T-helper 2 cell (primary cell): ENCODE data around the gene SFSWAP.
"Not testable (repeated sequence)": the region's sequence is repeated elsewhere in the genome, so short reads cannot be mapped to it uniquely, and the experiment has no call there.

Experiments used
- DNase-seq, 5 experiments: peaks; one replicate each; pipeline versions ENCODE4 v3.0.0 to v3.0.0-alpha.2; 2012 to 2022
- total RNA-seq, 2 donors: gene quantifications; one replicate each; lab custom pipeline; 2026; lab: John Stamatoyannopoulos, UW

The SFSWAP gene
- 113 to 134 reads per million in 2 donors for total RNA-seq

DNA sequence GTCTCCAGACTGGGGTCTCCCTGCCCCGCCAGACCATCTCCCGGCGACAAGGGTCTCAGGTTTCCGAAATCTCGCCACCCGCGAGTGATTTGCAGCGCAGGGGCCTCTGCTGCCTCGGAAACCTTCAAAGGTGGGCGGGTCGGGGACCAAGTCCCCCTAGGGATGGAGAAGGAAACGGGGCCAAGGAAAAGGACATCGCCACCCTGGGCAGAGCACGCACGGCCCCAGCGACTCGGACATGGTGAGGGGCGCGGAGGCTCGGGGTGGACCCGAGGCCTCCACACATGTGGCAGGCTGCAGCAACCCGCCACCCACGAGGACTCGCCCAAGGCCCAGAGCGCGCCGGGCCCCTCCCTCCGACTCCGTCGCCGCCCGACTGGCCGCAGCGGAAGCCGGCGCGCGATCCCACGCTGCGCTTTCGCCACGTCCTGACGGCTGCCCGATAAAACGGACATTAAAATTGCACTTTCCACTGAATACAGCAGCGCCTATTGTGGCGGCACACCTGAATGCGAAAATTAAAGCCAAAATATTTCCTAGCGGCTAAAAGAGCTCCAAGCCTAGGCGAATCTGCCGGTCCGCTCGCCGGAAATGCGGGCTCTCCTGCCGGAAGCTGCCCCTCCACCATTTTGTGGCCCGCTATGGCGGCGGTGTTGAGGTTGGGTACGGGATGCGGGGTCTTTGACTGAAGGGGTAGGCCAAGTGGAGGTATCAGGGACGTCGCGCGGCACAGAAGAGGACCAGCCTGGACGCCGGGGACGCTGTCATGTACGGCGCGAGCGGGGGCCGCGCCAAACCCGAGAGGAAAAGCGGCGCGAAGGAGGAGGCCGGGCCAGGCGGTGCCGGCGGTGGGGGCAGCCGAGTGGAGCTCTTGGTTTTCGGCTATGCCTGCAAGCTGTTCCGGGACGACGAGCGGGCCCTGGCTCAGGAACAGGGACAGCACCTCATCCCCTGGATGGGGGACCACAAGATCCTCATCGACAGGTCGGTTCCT, at the start of gene SFSWAP:
Gene SFSWAP (plus strand): TSS at position 627 of the 994 bp plus-strand sequence. CDS start 140 bp downstream, at position 767.
- DNase-seq = peak; percentile 43 to 83 (median 67)

- not testable (repeated sequence) for DNase-seq
These were observed 49.5 kb upstream of the SFSWAP start for GRCh38 chr12:131661170-131661985.

DNA sequence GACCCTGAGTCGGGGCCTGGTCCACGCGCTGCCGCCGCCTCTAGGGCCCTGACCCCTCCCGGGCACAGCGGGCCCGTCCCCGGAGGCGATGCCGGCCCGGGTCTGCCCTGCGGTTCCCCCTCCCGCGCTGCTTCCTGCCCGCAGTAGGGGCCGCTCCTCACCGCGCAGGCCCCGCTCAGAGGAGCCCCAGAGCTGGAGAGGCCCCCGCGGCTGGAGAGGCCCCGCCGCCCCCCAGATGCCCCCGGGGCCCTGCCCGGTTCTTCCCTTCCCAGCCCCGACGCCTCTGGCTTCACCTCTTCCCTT, 49.0 kb upstream of the SFSWAP start:
- not testable (repeated sequence) for DNase-seq

GRCh38 chr12:131662346-131662745, 48.5 kb upstream of the SFSWAP start:
- not testable (repeated sequence) for DNase-seq

DNA sequence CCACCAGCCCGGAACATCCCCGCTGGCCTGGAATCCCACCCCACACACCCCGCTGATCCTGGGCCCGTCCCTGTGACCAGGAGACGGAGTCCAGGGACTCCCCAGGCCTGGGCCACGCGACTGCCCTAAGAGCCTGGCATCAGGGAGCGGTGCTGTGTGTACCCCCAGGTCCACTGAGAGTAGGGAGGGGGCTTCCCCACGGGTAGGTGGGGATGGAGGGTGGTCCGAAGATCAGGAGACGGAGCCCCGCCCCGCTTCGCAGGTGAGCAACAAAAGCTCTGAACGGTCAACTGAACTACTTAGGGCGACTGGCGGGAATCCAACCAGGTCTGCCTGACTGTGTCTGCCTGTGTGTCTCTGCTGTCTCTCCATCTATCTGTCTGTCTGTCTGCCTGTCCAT, 45.2 kb upstream of the SFSWAP start:
- not testable (repeated sequence) for DNase-seq

GRCh38 chr12:131666486-131666885, 44.4 kb upstream of the SFSWAP start:
- not testable (repeated sequence) for DNase-seq

DNA sequence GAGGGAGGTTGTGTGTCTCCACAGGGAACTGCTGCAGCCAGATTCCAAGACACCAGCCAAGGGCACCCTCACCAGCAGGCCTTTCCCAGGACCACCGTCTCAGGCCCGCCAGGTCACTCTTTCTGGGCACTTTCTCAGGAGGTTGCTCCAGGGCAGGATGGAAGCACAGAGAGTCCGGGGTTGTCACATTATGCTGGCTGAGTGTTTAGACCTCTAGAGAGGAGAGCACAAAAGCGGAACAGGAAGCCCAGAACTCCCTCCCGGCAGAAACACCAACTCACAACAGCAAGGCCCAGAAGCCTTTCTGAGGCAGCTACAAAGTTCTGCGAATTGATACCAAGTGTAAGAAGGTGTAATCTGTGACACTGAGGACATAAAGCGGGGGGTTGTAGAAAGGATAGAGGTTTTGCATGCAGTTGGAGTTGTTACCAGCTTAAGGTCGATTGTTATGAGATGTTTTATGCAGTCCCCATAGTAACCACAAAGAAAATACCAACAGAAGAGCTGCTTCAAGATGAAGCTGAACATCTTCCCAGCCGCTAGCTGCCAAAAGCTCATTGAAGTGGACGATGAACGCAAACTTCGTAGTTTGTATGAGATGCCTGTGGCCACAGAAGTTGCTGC, 43.8 kb upstream of the SFSWAP start:
- not testable (repeated sequence) for DNase-seq

GRCh38 chr12:131671276-131671675, 39.6 kb upstream of the SFSWAP start:
- no peak for DNase-seq

DNA sequence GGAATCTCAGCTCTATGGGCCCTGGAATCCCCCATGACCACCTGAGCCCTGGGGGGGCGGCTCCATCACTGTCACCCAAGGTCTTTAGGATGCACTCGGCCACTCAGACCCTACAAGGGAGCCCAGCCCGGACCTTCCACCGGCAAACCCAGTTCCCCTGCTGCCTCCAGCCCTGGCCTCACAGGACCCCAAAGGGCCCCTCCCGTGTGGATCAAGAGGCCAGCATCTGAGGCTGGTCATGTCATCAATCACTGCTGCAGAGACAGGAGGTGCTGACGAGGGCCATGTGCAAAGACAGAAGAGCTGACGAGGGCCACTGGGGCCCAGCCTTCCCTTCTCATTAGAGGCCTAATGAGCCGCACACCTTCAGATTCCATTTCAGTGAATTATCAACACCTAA, 39.0 kb upstream of the SFSWAP start:
- DNase-seq = no peak

GRCh38 chr12:131672311-131672940, 38.5 kb upstream of the SFSWAP start:
- DNase-seq = no peak

DNA sequence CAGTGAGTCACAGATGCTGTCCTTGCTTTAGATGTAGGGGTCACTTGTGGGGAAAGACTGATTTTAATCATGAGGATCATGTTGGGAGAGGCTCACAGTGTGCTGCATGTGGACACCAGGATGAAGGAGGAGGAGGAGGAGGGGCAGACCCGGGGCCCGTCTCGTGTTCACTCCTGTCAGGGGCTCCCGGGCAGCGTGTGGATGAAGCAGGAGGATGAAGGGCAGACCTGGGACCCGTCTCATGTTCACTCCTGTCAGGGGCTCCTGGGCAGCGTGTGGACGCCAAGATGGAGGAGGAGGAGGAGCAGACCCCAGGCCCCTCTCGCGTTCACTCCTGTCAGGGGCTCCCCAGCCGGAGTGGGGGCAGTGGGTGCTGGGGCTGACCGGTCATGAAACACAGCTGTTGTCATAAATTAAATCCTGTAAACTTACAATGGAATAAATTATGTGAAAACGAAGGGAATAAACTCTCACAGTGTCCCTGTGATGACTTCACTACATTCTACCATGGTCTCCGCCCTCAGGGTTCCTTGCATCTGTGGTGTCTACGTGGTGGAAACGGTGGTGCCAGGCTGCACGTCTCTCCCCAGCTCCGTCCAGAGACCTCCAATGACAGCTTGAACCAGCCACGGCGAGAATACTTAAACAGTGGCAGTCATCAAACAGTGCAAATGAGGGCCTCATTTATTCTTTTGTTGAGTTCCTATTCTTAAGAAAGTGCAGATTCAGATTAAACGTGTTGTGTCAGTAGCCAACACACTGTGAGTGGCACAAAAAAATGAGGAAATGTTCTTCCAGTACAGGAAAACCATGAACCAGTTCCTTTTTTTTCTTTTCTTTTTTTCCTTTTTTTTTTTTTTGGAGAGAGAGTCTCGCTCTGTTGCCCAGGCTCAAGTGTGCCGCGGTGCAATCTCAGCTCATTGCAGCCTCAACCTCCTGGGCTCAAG, 37.7 kb upstream of the SFSWAP start:
- DNase-seq = no peak

GRCh38 chr12:131673888-131674257, 37.0 kb upstream of the SFSWAP start:
- no peak for DNase-seq

DNA sequence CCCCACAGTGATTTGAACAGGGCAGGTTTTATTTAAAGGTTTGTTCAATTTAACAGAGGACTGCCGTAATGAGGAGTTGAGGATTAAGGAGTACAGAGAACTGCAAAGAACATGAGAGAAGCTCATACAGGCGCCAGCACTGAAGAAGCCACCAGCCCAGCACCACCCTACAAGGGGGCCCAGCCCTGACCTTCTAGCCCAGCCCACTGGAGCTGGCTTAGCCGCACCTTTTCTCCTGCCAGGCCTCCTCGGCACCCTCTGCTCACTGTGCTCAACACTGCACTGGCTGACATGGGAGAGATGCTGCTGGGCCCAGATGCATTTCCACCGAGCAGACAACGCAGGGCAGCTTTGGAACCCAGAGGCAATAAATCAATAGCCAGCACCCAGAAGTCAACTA, 36.5 kb upstream of the SFSWAP start:
- no peak for DNase-seq

GRCh38 chr12:131675126-131676080, 35.5 kb upstream of the SFSWAP start:
- no peak for DNase-seq

GRCh38 chr12:131676544-131676943, 34.3 kb upstream of the SFSWAP start:
- no peak for DNase-seq

GRCh38 chr12:131677067-131677466, 33.8 kb upstream of the SFSWAP start:
- DNase-seq = not testable (repeated sequence)

DNA sequence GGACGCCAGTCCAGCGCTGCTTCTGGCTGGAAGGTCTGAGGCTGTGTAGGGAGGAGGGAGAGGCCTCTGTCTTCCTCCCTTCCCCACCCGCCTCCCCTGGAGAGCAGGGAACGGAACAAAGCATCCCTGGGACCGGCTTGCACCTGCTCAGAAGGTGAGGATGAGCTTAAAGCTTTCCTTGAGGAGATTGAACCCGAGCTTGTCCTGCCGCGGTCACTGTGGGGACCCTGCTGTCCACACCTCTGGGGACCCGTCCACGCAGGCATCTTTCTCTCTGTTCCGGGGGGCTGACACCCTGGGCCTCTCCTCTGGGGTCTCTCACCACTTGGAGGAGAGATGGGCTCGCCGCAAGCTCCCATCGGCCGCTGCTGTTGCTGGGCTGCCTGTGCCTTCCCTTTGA, 33.2 kb upstream of the SFSWAP start:
- no peak for DNase-seq

DNA sequence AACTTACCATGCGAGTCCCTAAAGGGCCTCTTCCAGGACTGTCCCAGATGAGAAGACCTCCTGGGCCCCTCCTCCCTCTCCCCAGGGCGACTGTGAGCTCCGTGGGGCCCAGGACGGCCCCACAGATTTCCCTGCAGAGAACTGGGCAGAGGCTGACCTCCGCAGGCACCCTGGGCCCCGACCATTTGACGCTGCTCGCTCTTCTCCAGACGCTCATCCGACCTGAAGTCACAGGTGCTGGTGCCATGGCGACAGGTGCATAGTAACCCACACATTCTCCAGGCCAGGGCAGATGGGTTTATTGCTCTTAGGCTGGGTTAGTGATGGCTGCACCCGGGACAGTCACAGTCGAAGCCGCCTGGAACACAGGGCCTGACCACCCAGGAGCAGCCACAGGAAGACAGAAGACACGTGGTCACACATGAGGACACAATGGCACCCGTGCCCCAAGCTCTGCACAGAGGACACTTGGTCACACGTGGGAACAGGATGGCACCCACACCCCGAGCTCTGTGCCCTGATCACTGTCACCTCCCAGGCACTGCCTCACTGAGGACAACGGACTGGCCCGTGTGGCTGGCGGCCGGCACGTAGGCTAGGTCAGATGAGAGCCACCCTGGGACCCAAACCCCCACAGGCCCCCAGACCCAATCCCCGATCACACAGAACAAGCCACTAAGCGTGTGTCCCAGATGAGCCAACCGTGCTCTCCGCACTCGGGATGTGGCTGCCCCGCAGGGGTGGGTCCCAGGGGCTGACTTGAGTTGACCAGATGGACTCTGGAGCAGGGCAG, 32.3 kb upstream of the SFSWAP start:
- not testable (repeated sequence) for DNase-seq

DNA sequence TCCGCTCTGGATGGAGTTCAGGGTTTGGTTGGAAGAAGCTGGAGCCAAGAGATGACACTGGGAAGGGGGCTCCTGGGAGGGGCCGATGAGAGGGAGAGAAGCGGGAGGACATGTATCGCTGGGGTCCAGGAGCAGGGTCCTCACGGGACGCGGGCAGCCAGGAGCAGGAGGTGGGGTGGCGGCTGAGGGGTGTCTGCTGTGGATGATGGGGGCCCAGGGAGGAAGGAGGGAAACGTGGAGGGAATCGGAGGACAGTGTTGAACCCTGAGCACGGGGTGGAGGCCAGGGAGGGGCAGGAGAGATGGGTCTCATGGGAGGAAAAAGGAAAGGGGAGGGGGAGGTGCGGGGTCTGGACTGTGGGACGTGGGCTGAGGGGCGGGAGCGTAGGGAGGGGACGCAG, 31.7 kb upstream of the SFSWAP start:
- not testable (repeated sequence) for DNase-seq
